ENCODE results near the gene IL17REL.

The IL17REL gene

GRCh38 chr22:50022171-50022819 lies 9.7 kb upstream of the IL17REL start:
- DNase-seq (ENCODE audit: low spot score), result no peak

- no peak for DNase-seq (ENCODE audit: low spot score)
These were observed 8.0 kb upstream of the IL17REL start for GRCh38 chr22:50020606-50021005.

- DNase-seq (ENCODE audit: low spot score), result no peak
These were observed 6.8 kb upstream of the IL17REL start for GRCh38 chr22:50019316-50019715.

GRCh38 chr22:50018608-50019285 lies 6.2 kb upstream of the IL17REL start:
- DNase-seq (ENCODE audit: low spot score), result no peak

- DNase-seq (ENCODE audit: low spot score), result no peak
These were observed 5.2 kb upstream of the IL17REL start for GRCh38 chr22:50017701-50018224.

GRCh38 chr22:50016988-50017700 lies 4.6 kb upstream of the IL17REL start:
- DNase-seq (ENCODE audit: low spot score), result no peak

GRCh38 chr22:50016308-50016987 lies 3.9 kb upstream of the IL17REL start:
- DNase-seq (ENCODE audit: low spot score), result no peak

- no peak for DNase-seq (ENCODE audit: low spot score)
These were observed 3.1 kb upstream of the IL17REL start for GRCh38 chr22:50015451-50016307.

GRCh38 chr22:50014655-50015401 lies 2.3 kb upstream of the IL17REL start:
- DNase-seq (ENCODE audit: low spot score), result no peak

GRCh38 chr22:50014053-50014501 lies 1.5 kb upstream of the IL17REL start:
- no peak for DNase-seq (ENCODE audit: low spot score)

GRCh38 chr22:50011447-50012210 lies 936 bp downstream of the IL17REL start:
- no peak for DNase-seq (ENCODE audit: low spot score)

GRCh38 chr22:50010676-50011446 lies 1.7 kb downstream of the IL17REL start:
- no peak for DNase-seq (ENCODE audit: low spot score)

GRCh38 chr22:50009765-50010675 lies 2.5 kb downstream of the IL17REL start:
- DNase-seq (ENCODE audit: low spot score), result no peak

GRCh38 chr22:50009251-50009650 lies 3.3 kb downstream of the IL17REL start:
- DNase-seq (ENCODE audit: low spot score), result no peak

GRCh38 chr22:50008151-50009040 lies 4.2 kb downstream of the IL17REL start:
- no peak for DNase-seq (ENCODE audit: low spot score)

GRCh38 chr22:50007057-50007511 lies 5.5 kb downstream of the IL17REL start:
- no peak for DNase-seq (ENCODE audit: low spot score)

- no peak for DNase-seq (ENCODE audit: low spot score)
These were observed 7.6 kb downstream of the IL17REL start for GRCh38 chr22:50004918-50005317.
